OCI-LY1 (cell line): Measurements from ENCODE around the gene CEBPB.

Experiments
- H2AFZ ChIP-seq: fragments of 200-600 bp; sonication (generic), shearing (Covaris generic); 2 replicates; pipeline ENCODE4 v1.6.0; 2014; ENCODE audit warnings: antibody characterized with exemption, mild to moderate bottlenecking, low read length
- H3F3A ChIP-seq: fragments of 200-600 bp; sonication (generic), shearing (Covaris generic); 2 replicates; pipeline ENCODE4 v1.6.0; 2014; ENCODE audit warnings: mild to moderate bottlenecking, antibody characterized with exemption, low read length, moderate library complexity; ENCODE audit not compliant: insufficient read depth
- H3K27ac ChIP-seq: fragments of 200-600 bp; sonication (generic); 2 replicates; pipeline ENCODE4 v1.5.1; 2014; ENCODE audit warnings: low read length, mixed run types, mild to moderate bottlenecking, low read depth; ENCODE audit not compliant: poor library complexity, severe bottlenecking
- H3K27me3 ChIP-seq: fragments of 200-600 bp; sonication (generic); 2 replicates; pipeline ENCODE4 v1.6.0; 2014; ENCODE audit warnings: antibody characterized with exemption, mild to moderate bottlenecking, low read length, moderate library complexity; ENCODE audit not compliant: insufficient read depth
- H3K36me3 ChIP-seq: fragments of 200-600 bp; sonication (generic); 2 replicates; pipeline ENCODE4 v1.6.1; 2014; ENCODE audit warnings: mild to moderate bottlenecking, antibody characterized with exemption, low read length, moderate library complexity, mixed read lengths; ENCODE audit not compliant: insufficient read depth
- H3K4me1 ChIP-seq: fragments of 200-600 bp; sonication (generic); 2 replicates; pipeline ENCODE4 v1.5.1; 2014; ENCODE audit warnings: mild to moderate bottlenecking, low read length, moderate library complexity; ENCODE audit not compliant: insufficient read depth, severe bottlenecking
- H3K4me2 ChIP-seq: fragments of 200-600 bp; sonication (generic), shearing (Covaris generic); 2 replicates; pipeline ENCODE4 v1.6.1; 2014; ENCODE audit warnings: low read length
- H3K4me3 ChIP-seq: fragments of 200-600 bp; sonication (generic); 2 replicates; pipeline ENCODE4 v1.5.1; 2014; ENCODE audit warnings: low read length, low read depth, mild to moderate bottlenecking, mixed read lengths; ENCODE audit not compliant: poor library complexity, severe bottlenecking
- H3K79me2 ChIP-seq: fragments of 200-600 bp; shearing (Covaris generic); 2 replicates; pipeline ENCODE4 v1.6.1; 2016; ENCODE audit warnings: mixed run types, low read length, mixed read lengths; ENCODE audit not compliant: insufficient read depth
- H3K9ac ChIP-seq: fragments of 200-600 bp; sonication (generic), shearing (Covaris generic); 2 replicates; pipeline ENCODE4 v1.6.1; 2014; ENCODE audit warnings: mild to moderate bottlenecking, low read length, mixed read lengths
- H3K9me2 ChIP-seq: fragments of 200-600 bp; sonication (generic), shearing (Covaris generic); 2 replicates; pipeline ENCODE4 v1.6.1; 2014; ENCODE audit warnings: low read depth, mild to moderate bottlenecking, low read length, mixed read lengths
- H3K9me3 ChIP-seq: fragments of 200-600 bp; shearing (Covaris generic); 2 replicates; pipeline ENCODE4 v1.6.1; 2014; ENCODE audit warnings: low read length, mixed read lengths
- H4K20me1 ChIP-seq: fragments of 200-600 bp; sonication (generic), shearing (Covaris generic); 2 replicates; pipeline ENCODE4 v1.6.0; 2016; ENCODE audit warnings: mild to moderate bottlenecking, low read length; ENCODE audit not compliant: insufficient read depth
- CTCF ChIP-seq: fragments of 200-600 bp; sonication (generic), shearing (Covaris generic); IDR thresholded peaks from 2 replicates; pipeline ENCODE4 v1.5.1; 2017; ENCODE audit warnings: mild to moderate bottlenecking, antibody characterized with exemption, low read length, moderate library complexity, mixed read lengths
- EZH2 ChIP-seq: fragments of 200-600 bp; sonication (generic), shearing (Covaris generic); IDR thresholded peaks from 2 replicates; pipeline ENCODE4 v1.8.0; 2017; ENCODE audit warnings: borderline replicate concordance, mixed run types, mild to moderate bottlenecking, antibody characterized with exemption, low read length, moderate library complexity, mixed read lengths

The CEBPB gene

GRCh38 chr20:50216543-50217206 is 26.0 kb downstream of the CEBPB start:
- no peak overlapping the region for H2AFZ ChIP-seq
- H3K27ac ChIP-seq = no peak overlapping the region
- H4K20me1 ChIP-seq = no peaks in the 10 kb centered on the region
- no peaks in the 10 kb centered on the region for H3K9me3 ChIP-seq
- H3K9me2 ChIP-seq = no peaks in the 10 kb centered on the region
- peaks cover 8% of the 10 kb centered on the region; the same call in 1 of the 2 replicates for H3K27me3 ChIP-seq
- H3K4me2 ChIP-seq = no peak overlapping the region
- no peaks in the 10 kb centered on the region for H3K36me3 ChIP-seq
- no peak overlapping the region for H3K4me3 ChIP-seq
- no peaks in the 10 kb centered on the region for H3K79me2 ChIP-seq
- H3F3A ChIP-seq = no peaks in the 10 kb centered on the region
- no peak overlapping the region for H3K9ac ChIP-seq
- TF ChIP-seq CTCF (no peak), EZH2 (no peak)
- no peaks in the 10 kb centered on the region for H3K4me1 ChIP-seq

GRCh38 chr20:50217207-50217949 is 26.7 kb downstream of the CEBPB start:
- Histone ChIP-seq H3K9me3 (no peaks in the 10 kb centered on the region), H3K27ac (no peak overlapping the region), H2AFZ (no peak overlapping the region), H3K27me3 (peaks cover 8% of the 10 kb centered on the region; the same call in 1 of the 2 replicates), H3K4me3 (no peak overlapping the region), H3K9ac (no peak overlapping the region), H3K9me2 (no peaks in the 10 kb centered on the region), H3K36me3 (no peaks in the 10 kb centered on the region), H3K79me2 (no peaks in the 10 kb centered on the region), H4K20me1 (no peaks in the 10 kb centered on the region), H3K4me2 (no peak overlapping the region), H3K4me1 (no peaks in the 10 kb centered on the region), H3F3A (no peaks in the 10 kb centered on the region)
- TF ChIP-seq EZH2 (no peak), CTCF (no peak)

GRCh38 chr20:50218987-50219435 is 28.4 kb downstream of the CEBPB start:
- Histone ChIP-seq H3K9me2 (no peaks in the 10 kb centered on the region), H4K20me1 (no peaks in the 10 kb centered on the region), H3K27ac (no peak overlapping the region), H2AFZ (no peak overlapping the region), H3K9ac (no peak overlapping the region), H3K79me2 (no peaks in the 10 kb centered on the region), H3K36me3 (no peaks in the 10 kb centered on the region), H3K27me3 (peaks cover 13% of the 10 kb centered on the region), H3K9me3 (no peaks in the 10 kb centered on the region), H3F3A (no peaks in the 10 kb centered on the region), H3K4me1 (no peaks in the 10 kb centered on the region), H3K4me3 (no peak overlapping the region), H3K4me2 (no peak overlapping the region)
- TF ChIP-seq EZH2 = no peak
- no peak for TF ChIP-seq CTCF
